SK-N-MC (cell line): ENCODE measurements around the gene CARD6.

Experiments
- DNase-seq: peaks from one replicate; pipeline ENCODE4 v3.0.0-alpha.2; 2011; ENCODE audit warnings: low read depth, low spot score
- H3K27ac ChIP-seq: fragments of 200-600 bp; sonication (generic); 2 replicates; pipeline ENCODE4 v1.5.1; 2016; ENCODE audit warnings: mixed run types
- H3K36me3 ChIP-seq: fragments of 200-600 bp; sonication (generic); 2 replicates; pipeline ENCODE4 v1.6.1; 2017; ENCODE audit warnings: antibody characterized with exemption, low read length, mixed read lengths; ENCODE audit not compliant: insufficient read depth
- H3K4me3 ChIP-seq: fragments of 200-600 bp; sonication (generic); 2 replicates; pipeline ENCODE4 v1.5.1; 2016
- H3K9ac ChIP-seq: fragments of 200-600 bp; sonication (generic); 2 replicates; pipeline ENCODE4 v1.8.0; 2017; ENCODE audit warnings: mixed run types, mixed read lengths; ENCODE audit not compliant: insufficient read length
- H3K9me3 ChIP-seq: fragments of 200-600 bp; sonication (generic); 2 replicates; pipeline ENCODE4 v1.6.1; 2017; ENCODE audit warnings: low read depth, mild to moderate bottlenecking, antibody characterized with exemption, low read length, moderate library complexity, mixed read lengths
- EZH2 ChIP-seq: fragments of 200-600 bp; sonication (generic); IDR thresholded peaks from one replicate; pipeline ENCODE4 v1.6.1; 2017; ENCODE audit warnings: antibody characterized with exemption
- FOXP2 ChIP-seq: optimal IDR thresholded peaks from 2 replicates; pipeline ENCODE3; 2011; ENCODE audit warnings: mild to moderate bottlenecking, moderate library complexity; ENCODE audit not compliant: insufficient read depth; ENCODE audit errors: extremely low read length, control extremely low read depth
- POLR2AphosphoS5 ChIP-seq: IDR thresholded peaks from 2 replicates; pipeline ENCODE4 v1.6.1; 2012; ENCODE audit warnings: mild to moderate bottlenecking, low read depth, low read length, borderline replicate concordance

The CARD6 gene

DNA sequence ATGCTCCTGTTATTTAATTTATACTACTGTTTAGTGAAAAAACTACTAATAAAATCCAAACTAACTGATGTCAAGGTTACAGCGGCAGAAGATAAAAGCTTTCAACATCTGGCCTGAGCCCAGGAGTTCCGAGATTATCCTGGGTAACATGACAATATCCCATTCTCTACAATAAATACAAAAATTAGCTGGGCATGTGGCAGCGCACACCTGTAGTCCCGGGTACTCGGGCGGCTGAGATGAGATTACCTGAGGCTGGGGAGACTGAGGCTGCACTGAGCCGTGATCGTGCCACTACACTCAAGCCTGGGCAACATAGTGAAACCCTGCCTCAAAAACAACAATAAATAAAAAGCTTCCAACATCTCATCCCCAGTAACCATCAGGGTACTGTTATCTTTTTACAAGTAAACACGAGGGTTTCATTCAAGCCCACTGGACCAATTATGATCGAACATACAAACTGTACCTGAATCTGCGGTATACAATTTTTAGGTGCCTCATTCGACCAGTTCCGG is 7.4 kb upstream of the CARD6 start:
- Histone ChIP-seq H3K9me3 (no peaks in the 10 kb centered on the region), H3K4me3 (peak overlapping the region; percentile 96), H3K36me3 (peaks cover 60% of the 10 kb centered on the region), H3K27ac (peak overlapping the region; percentile 98), H3K9ac (peak overlapping the region; percentile 100)
- TF ChIP-seq POLR2AphosphoS5 (peak; percentile 8; the same call in 1 of the 2 replicates), FOXP2 (no peak)
- DNase-seq, result no peak

DNA sequence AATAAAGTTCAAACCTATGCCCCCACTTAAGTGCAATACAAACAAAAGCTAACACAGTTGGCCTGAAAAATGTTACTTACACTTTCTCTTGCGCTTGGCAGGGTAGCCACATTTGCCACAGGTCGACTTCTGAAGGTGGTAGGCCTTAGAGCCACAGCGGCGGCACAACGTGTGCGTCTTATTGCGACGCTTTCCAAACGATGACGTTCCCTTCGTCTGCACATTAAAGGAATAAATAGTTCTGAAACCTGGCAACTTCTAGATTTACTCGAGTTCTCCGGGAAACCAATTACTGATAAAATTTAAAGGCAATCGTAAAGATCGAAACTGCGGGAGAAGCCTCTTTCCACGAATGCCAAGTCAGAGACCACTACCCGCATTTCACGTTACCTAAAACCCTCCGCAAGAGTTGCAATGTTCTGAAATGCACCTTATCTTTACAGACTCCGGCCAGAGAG is 6.7 kb upstream of the CARD6 start:
- TF ChIP-seq EZH2, result no peak
- no peak for TF ChIP-seq FOXP2
- no peak for TF ChIP-seq POLR2AphosphoS5
- peak overlapping the region; percentile 96 for H3K4me3 ChIP-seq
- H3K27ac ChIP-seq, result peak overlapping the region; percentile 98
- H3K36me3 ChIP-seq, result peaks cover 54% of the 10 kb centered on the region
- H3K9ac ChIP-seq, result peak overlapping the region; percentile 100
- H3K9me3 ChIP-seq, result no peaks in the 10 kb centered on the region
- DNase-seq, result no peak

GRCh38 chr5:40834849-40835787 is 6.0 kb upstream of the CARD6 start, which contains the start of gene RPL37:
RPL37 (minus strand) TSS chr5:40835222; CDS start chr5:40835185, 37 bp downstream.
- Histone ChIP-seq H3K9me3 (no peaks in the 10 kb centered on the region), H3K4me3 (peak within 1 kb of the TSS; percentile 96), H3K36me3 (peaks cover 47% of the 10 kb centered on the region), H3K9ac (peak within 1 kb of the TSS; percentile 100), H3K27ac (peak within 1 kb of the TSS; percentile 98)
- TF ChIP-seq EZH2, result no peak
- peak; percentile 99 for TF ChIP-seq POLR2AphosphoS5
- TF ChIP-seq FOXP2, result peak; percentile 75
- peak; percentile 84 for DNase-seq

- no peak overlapping the region for H3K4me3 ChIP-seq
- H3K36me3 ChIP-seq, result peaks cover 17% of the 10 kb centered on the region
- DNase-seq, result no peak
- no peak overlapping the region for H3K27ac ChIP-seq
- H3K9ac ChIP-seq, result no peak overlapping the region
- H3K9me3 ChIP-seq, result no peaks in the 10 kb centered on the region
- TF ChIP-seq POLR2AphosphoS5 (no peak), EZH2 (no peak), FOXP2 (no peak)
These were observed 3.1 kb upstream of the CARD6 start for GRCh38 chr5:40838086-40838485.

DNA sequence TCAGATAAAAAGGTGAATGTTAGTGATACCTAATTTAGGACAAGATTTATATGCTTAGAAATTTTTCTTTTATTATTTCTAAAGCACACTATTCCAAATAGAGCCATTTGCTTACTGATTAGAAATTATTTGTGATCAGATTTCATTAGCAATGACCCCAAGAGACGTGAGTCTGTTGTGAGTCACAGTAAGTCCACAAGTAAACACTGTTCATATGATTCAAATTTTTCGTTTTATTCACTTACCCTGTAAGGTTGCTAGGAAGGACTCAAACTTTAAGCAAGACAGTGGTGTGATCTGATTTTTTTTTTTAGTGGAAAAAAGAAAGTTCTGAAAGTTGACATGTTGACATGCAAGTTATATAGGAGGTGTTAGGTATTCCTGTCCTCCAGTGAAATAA is 1.2 kb downstream of the CARD6 start:
- H3K9me3 ChIP-seq, result no peaks in the 10 kb centered on the region
- no peak for TF ChIP-seq FOXP2
- TF ChIP-seq EZH2, result no peak
- TF ChIP-seq POLR2AphosphoS5, result no peak
- peak overlapping the region; percentile 77; the same call in 1 of the 2 replicates for H3K4me3 ChIP-seq
- no peak overlapping the region for H3K27ac ChIP-seq
- H3K36me3 ChIP-seq, result no peaks in the 10 kb centered on the region
- DNase-seq, result no peak
- peak overlapping the region; percentile 83 for H3K9ac ChIP-seq

DNA sequence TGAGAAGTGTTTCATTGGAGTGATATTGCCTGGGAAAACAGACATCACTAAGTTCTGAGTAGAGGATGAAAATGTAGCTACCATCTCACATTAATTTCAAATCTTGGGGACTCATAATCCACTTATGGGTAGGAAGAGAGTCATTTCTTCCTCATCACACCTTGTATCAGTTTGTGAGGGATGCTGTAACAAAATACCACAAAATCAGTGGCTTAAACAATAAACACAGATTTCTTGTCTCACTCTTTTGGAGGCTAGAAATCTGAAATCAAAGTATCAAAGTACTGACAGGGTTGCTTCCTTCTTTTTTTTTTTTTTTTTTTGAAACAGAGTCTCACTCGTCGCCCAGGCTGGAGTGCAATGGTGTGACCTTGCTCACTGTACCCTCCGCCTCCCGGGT is 3.4 kb downstream of the CARD6 start:
- no peaks in the 10 kb centered on the region for H3K9me3 ChIP-seq
- H3K27ac ChIP-seq, result no peak overlapping the region
- TF ChIP-seq FOXP2 (no peak), POLR2AphosphoS5 (no peak), EZH2 (no peak)
- DNase-seq, result no peak
- H3K9ac ChIP-seq, result no peak overlapping the region
- no peaks in the 10 kb centered on the region for H3K36me3 ChIP-seq
- H3K4me3 ChIP-seq, result no peak overlapping the region

DNA sequence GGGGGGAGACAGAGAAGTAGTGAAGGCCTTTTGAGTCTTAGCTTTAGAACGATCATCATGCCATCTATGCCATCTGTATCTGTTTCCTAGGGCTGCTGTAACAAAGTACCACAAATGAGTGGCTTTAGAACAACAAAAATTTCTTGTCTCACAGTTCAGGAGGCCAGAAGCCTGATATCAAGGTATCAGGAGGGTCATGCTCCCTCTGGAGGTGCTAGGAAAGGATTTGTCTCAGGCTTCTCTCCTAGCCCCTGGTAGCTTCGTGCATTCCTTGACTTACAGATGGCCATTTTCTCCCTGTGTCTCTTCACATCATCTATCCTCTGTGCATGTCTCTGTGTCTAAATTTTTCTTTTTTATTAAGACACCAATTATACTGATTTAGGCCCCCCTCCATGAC is 5.2 kb downstream of the CARD6 start:
- Histone ChIP-seq H3K36me3 (no peaks in the 10 kb centered on the region), H3K4me3 (no peak overlapping the region), H3K9me3 (no peaks in the 10 kb centered on the region), H3K27ac (no peak overlapping the region), H3K9ac (no peak overlapping the region)
- no peak for DNase-seq
- TF ChIP-seq POLR2AphosphoS5 (no peak), FOXP2 (no peak), EZH2 (no peak)

GRCh38 chr5:40847525-40847924 is 6.4 kb downstream of the CARD6 start:
- Histone ChIP-seq H3K4me3 (no peak overlapping the region), H3K27ac (no peak overlapping the region), H3K9me3 (no peaks in the 10 kb centered on the region), H3K36me3 (no peaks in the 10 kb centered on the region), H3K9ac (no peak overlapping the region)
- TF ChIP-seq FOXP2 (no peak), EZH2 (no peak), POLR2AphosphoS5 (no peak)
- DNase-seq, result no peak
